Astrocyte (in vitro differentiated cells and primary cell): ENCODE measurements around the gene GSE1. TPM values are rescaled to one million over a fixed set of nuclear protein-coding genes. Genes with fewer than 3 reads are reported as not detected.

Source experiments
- DNase-seq: peaks from one replicate; pipeline ENCODE4 v3.0.0-alpha.2; 2010; ENCODE audit warnings: low read depth
- FAIRE-seq: peaks from 2 replicates; lab custom pipeline; 2011; peaks lifted over from hg19 to GRCh38; lab: Jason Lieb, UNC
- H2AFZ ChIP-seq: 2 replicates; pipeline ENCODE4 v1.6.0; 2012; ENCODE audit warnings: low read depth, low read length, inconsistent platforms
- H3K27ac ChIP-seq: 2 replicates; pipeline ENCODE4 v1.5.1; 2011; ENCODE audit warnings: low read depth, low read length, inconsistent platforms
- H3K27me3 ChIP-seq: 2 replicates; pipeline ENCODE4 v1.6.0; 2011; ENCODE audit warnings: low read length, inconsistent platforms; ENCODE audit not compliant: insufficient read depth
- H3K36me3 ChIP-seq: 2 replicates; pipeline ENCODE4 v1.5.1; 2011; ENCODE audit warnings: low read length, inconsistent platforms; ENCODE audit not compliant: insufficient read depth
- H3K4me1 ChIP-seq: 2 replicates; pipeline ENCODE4 v1.5.1; 2011; ENCODE audit warnings: low read length, inconsistent platforms; ENCODE audit not compliant: insufficient read depth
- H3K4me2 ChIP-seq: 2 replicates; pipeline ENCODE4 v1.6.0; 2012; ENCODE audit warnings: low read length, inconsistent platforms
- H3K4me3 ChIP-seq: 2 replicates; pipeline ENCODE4 v1.5.1; 2011; ENCODE audit warnings: low read depth, mild to moderate bottlenecking, low read length, inconsistent platforms; ENCODE audit not compliant: insufficient read depth
- H3K79me2 ChIP-seq: 2 replicates; pipeline ENCODE4 v1.6.0; 2012; ENCODE audit warnings: mild to moderate bottlenecking, low read length, inconsistent platforms; ENCODE audit not compliant: insufficient read depth
- H3K9ac ChIP-seq: 2 replicates; pipeline ENCODE4 v1.6.0; 2012; ENCODE audit warnings: mild to moderate bottlenecking, low read length, inconsistent platforms
- H3K9me3 ChIP-seq: 2 replicates; pipeline ENCODE4 v1.5.1; 2012; ENCODE audit warnings: low read depth, mild to moderate bottlenecking, low read length, inconsistent platforms; ENCODE audit not compliant: insufficient read depth
- H4K20me1 ChIP-seq: 2 replicates; pipeline ENCODE4 v1.6.0; 2012; ENCODE audit warnings: low read length, inconsistent platforms; ENCODE audit not compliant: insufficient read depth
- H3K27ac Mint-ChIP-seq: one replicate; pipeline ENCODE4 v1.8.0; 2021; ENCODE audit warnings: mild to moderate bottlenecking, mixed read lengths; ENCODE audit not compliant: unreplicated experiment
- H3K27me3 Mint-ChIP-seq: one replicate; pipeline ENCODE4 v1.8.0; 2021; ENCODE audit warnings: low read depth, mixed read lengths; ENCODE audit not compliant: unreplicated experiment
- H3K36me3 Mint-ChIP-seq: one replicate; pipeline ENCODE4 v1.8.0; 2021; ENCODE audit warnings: low read depth, mixed read lengths; ENCODE audit not compliant: unreplicated experiment
- H3K4me1 Mint-ChIP-seq: one replicate; pipeline ENCODE4 v1.8.0; 2021; ENCODE audit warnings: low read depth, mixed read lengths; ENCODE audit not compliant: unreplicated experiment
- H3K4me3 Mint-ChIP-seq: one replicate; pipeline ENCODE4 v1.8.0; 2021; ENCODE audit warnings: mild to moderate bottlenecking, moderate library complexity, mixed read lengths; ENCODE audit not compliant: unreplicated experiment
- H3K9me3 Mint-ChIP-seq: one replicate; pipeline ENCODE4 v1.8.0; 2021; ENCODE audit warnings: mild to moderate bottlenecking, mixed read lengths; ENCODE audit not compliant: unreplicated experiment
- CTCF ChIP-seq: IDR thresholded peaks from 2 replicates; pipeline ENCODE4 v1.5.1; 2011; ENCODE audit warnings: low read depth, mild to moderate bottlenecking, inconsistent platforms, low read length, moderate library complexity; ENCODE audit not compliant: insufficient read depth
- EZH2 ChIP-seq: IDR thresholded peaks from 2 replicates; pipeline ENCODE4 v1.6.1; 2012; ENCODE audit warnings: mild to moderate bottlenecking, low read length, inconsistent platforms; ENCODE audit not compliant: insufficient read depth
- total RNA-seq: library from RNA; stranded (reverse); gene quantifications from 2 replicates; pipeline ENCODE4 v1.2.1, GENCODE V29; 2021

GSE1 gene
- total RNA-seq, 1 donor from 2014 or later = 35.0 TPM

GRCh38 chr16:85586380-85587104 is 26.6 kb upstream of the GSE1 start:
- Histone ChIP-seq H3K9me3 (no peaks in the 10 kb centered on the region), H3K27ac (no peak overlapping the region), H3K36me3 (no peaks in the 10 kb centered on the region), H3K27me3 (no peaks in the 10 kb centered on the region), H3K9ac (no peak overlapping the region), H3K4me3 (no peak overlapping the region), H3K4me2 (no peak overlapping the region), H3K4me1 (peaks cover 25% of the 10 kb centered on the region), H4K20me1 (peaks cover 86% of the 10 kb centered on the region), H2AFZ (no peak overlapping the region), H3K79me2 (peaks cover 7% of the 10 kb centered on the region)
- Mint-ChIP-seq H3K9me3 (no peaks in the 10 kb centered on the region), H3K4me1 (peaks cover 14% of the 10 kb centered on the region), H3K36me3 (no peaks in the 10 kb centered on the region), H3K27ac (no peak overlapping the region), H3K27me3 (peaks cover 2% of the 10 kb centered on the region), H3K4me3 (no peak overlapping the region)
- no peak for FAIRE-seq
- TF ChIP-seq EZH2 = no peak
- TF ChIP-seq CTCF = no peak
- no peak for DNase-seq

GRCh38 chr16:85587762-85588556 is 25.2 kb upstream of the GSE1 start:
- H3K4me1 ChIP-seq = peaks cover 21% of the 10 kb centered on the region

More at GRCh38 chr16:85587762-85588556, 25.2 kb upstream of the GSE1 start:
- TF ChIP-seq CTCF (no peak), EZH2 (no peak)
- H4K20me1 ChIP-seq = peaks cover 87% of the 10 kb centered on the region
- Mint-ChIP-seq H3K4me3 (no peak overlapping the region), H3K27ac (no peak overlapping the region), H3K36me3 (no peaks in the 10 kb centered on the region), H3K27me3 (peaks cover 4% of the 10 kb centered on the region), H3K4me1 (peaks cover 17% of the 10 kb centered on the region), H3K9me3 (no peaks in the 10 kb centered on the region)
- H3K79me2 ChIP-seq = peaks cover 6% of the 10 kb centered on the region
- DNase-seq (no peak), FAIRE-seq (no peak)
- no peaks in the 10 kb centered on the region for H3K27me3 ChIP-seq
- no peaks in the 10 kb centered on the region for H3K9me3 ChIP-seq
- no peak overlapping the region for H3K9ac ChIP-seq
- H3K27ac ChIP-seq = no peak overlapping the region
- H3K4me3 ChIP-seq = no peak overlapping the region
- H2AFZ ChIP-seq = no peak overlapping the region
- H3K36me3 ChIP-seq = no peaks in the 10 kb centered on the region
- H3K4me2 ChIP-seq = no peak overlapping the region
